Stomach smooth muscle (tissue), 2 donors: ENCODE results near the gene PGM3.

ENCODE experiments used
- H3K27ac ChIP-seq: one replicate; pipeline ENCODE4 v1.7.0; 2013; ENCODE audit warnings: mild to moderate bottlenecking, low read length, inconsistent platforms
- H3K27me3 ChIP-seq, 2 donors: one replicate each; pipeline ENCODE4 v1.7.0; 2013; ENCODE audit warnings: low read length in 2 of 2; ENCODE audit not compliant: insufficient read depth in 2 of 2, control insufficient read depth in 1 of 2
- H3K36me3 ChIP-seq, 2 donors: one replicate each; pipeline ENCODE4 v1.7.0; 2013; ENCODE audit warnings: low read length in 2 of 2; ENCODE audit not compliant: control insufficient read depth in 2 of 2, insufficient read depth in 2 of 2
- H3K4me1 ChIP-seq: one replicate; pipeline ENCODE4 v1.7.0; 2013; ENCODE audit warnings: low read length; ENCODE audit not compliant: control insufficient read depth, insufficient read depth
- H3K4me3 ChIP-seq, 2 donors: one replicate each; pipeline ENCODE4 v1.7.0; 2013; ENCODE audit warnings: low read length in 2 of 2
- H3K9ac ChIP-seq, 2 donors: one replicate each; pipeline ENCODE4 v1.7.0; 2013; ENCODE audit warnings: low read length in 2 of 2, mild to moderate bottlenecking in 1 of 2
- H3K9me3 ChIP-seq, 2 donors: one replicate each; pipeline ENCODE4 v1.7.0; 2013; ENCODE audit warnings: low read length in 2 of 2; ENCODE audit not compliant: control insufficient read depth in 2 of 2
- donor health status: healthy.
- donor health status: Pancreatic carcinoma.

PGM3 gene

DNA sequence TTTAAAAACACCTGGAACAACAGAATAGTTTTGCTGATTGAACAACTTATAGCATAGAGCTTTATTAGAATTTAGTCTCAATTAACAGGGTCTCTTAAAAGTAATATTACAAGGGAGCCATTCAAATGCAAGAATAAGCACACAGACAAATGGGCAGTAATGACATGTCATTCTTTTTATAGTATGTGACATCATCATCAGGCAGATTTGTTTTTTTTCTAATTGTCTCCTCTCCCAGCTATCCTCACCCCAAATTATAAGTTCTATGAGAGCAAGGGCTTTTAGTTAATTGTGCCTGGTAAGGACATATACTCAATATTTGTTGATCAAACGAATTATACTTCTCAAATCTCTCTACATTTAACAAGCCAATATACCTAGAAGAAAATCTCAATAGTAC is 11.0 kb downstream of the PGM3 start:
- Histone ChIP-seq H3K9me3 (no peaks in the 10 kb centered on the region), H3K27ac (no peak overlapping the region), H3K9ac (no peak overlapping the region), H3K27me3 (no peaks in the 10 kb centered on the region), H3K4me1 (no peaks in the 10 kb centered on the region), H3K4me3 (no peak overlapping the region), H3K36me3 (peaks cover 16 to 40% of the 10 kb centered on the region in 2 donors)

GRCh38 chr6:83180426-83180950 is 12.6 kb downstream of the PGM3 start:
- no peak overlapping the region for H3K4me3 ChIP-seq
- H3K9me3 ChIP-seq, result no peaks in the 10 kb centered on the region
- H3K36me3 ChIP-seq, result peaks cover 11 to 35% of the 10 kb centered on the region in 2 donors
- no peak overlapping the region for H3K9ac ChIP-seq
- H3K27ac ChIP-seq, result no peak overlapping the region
- no peaks in the 10 kb centered on the region for H3K27me3 ChIP-seq
- H3K4me1 ChIP-seq, result no peaks in the 10 kb centered on the region

DNA sequence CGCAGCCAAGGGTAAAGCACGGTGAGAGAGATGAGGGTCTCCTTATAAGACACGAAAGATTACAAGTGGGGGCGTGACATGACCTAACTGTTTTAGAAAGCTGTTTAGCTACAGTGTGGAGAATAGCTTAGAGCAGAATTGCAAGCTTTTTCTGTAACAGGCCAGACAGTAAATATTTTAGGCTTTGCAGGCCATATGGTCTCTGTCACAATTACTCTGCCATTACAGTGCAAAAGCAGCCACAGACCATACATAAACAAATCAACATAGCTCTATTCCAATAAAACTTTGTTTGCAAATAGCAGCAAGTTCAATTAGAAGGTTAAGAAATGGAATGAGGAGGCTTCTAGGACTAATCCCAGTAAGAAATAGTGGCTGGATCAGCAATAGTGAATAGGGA is 16.8 kb downstream of the PGM3 start:
- peaks cover 24 to 36% of the 10 kb centered on the region in 2 donors for H3K36me3 ChIP-seq
- H3K9me3 ChIP-seq, result no peaks in the 10 kb centered on the region
- H3K27me3 ChIP-seq, result no peaks in the 10 kb centered on the region
- peak overlapping the region in 1 of 2 donors; percentile 32 for H3K4me3 ChIP-seq
- no peaks in the 10 kb centered on the region for H3K4me1 ChIP-seq
- H3K27ac ChIP-seq, result peak overlapping the region; percentile 26
- H3K9ac ChIP-seq, result no peak overlapping the region

DNA sequence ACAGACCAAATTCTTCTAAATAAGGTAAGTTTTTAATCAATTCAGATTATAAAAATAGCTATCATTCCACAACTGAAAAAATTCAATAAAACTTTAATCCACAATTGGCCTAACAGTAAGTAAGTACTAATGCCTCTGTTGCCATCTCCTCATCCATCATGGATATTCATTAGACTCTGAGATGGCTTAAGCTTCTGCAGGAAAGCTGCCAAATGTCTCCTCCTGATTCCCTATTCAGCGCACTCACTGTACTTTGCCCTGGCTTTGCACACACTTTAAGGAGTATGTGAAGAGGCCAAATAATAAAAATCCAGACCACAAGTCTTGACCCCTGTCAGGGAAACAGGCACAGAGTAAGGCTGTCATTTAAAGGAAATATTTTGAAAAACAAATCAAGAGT is 23.6 kb downstream of the PGM3 start:
- Histone ChIP-seq H3K9ac (no peak overlapping the region), H3K27me3 (no peaks in the 10 kb centered on the region), H3K4me1 (no peaks in the 10 kb centered on the region), H3K9me3 (no peaks in the 10 kb centered on the region), H3K36me3 (peaks cover 56 to 60% of the 10 kb centered on the region in 2 donors), H3K4me3 (no peak overlapping the region), H3K27ac (no peak overlapping the region)

GRCh38 chr6:83169106-83169505 is 24.0 kb downstream of the PGM3 start:
- H3K4me3 ChIP-seq, result no peak overlapping the region
- H3K27ac ChIP-seq, result no peak overlapping the region
- peaks cover 52 to 58% of the 10 kb centered on the region in 2 donors for H3K36me3 ChIP-seq

GRCh38 chr6:83168556-83168955 is 24.5 kb downstream of the PGM3 start:
- Histone ChIP-seq H3K4me3 (no peak overlapping the region), H3K9ac (no peak overlapping the region), H3K27ac (no peak overlapping the region), H3K4me1 (no peaks in the 10 kb centered on the region), H3K27me3 (no peaks in the 10 kb centered on the region), H3K36me3 (peaks cover 51 to 56% of the 10 kb centered on the region in 2 donors), H3K9me3 (no peaks in the 10 kb centered on the region)

More at GRCh38 chr6:83169106-83169505, 24.0 kb downstream of the PGM3 start:
- H3K9me3 ChIP-seq, result no peaks in the 10 kb centered on the region
- H3K27me3 ChIP-seq, result no peaks in the 10 kb centered on the region
- no peak overlapping the region for H3K9ac ChIP-seq
- no peaks in the 10 kb centered on the region for H3K4me1 ChIP-seq

- no peaks in the 10 kb centered on the region for H3K4me1 ChIP-seq
- no peak overlapping the region for H3K4me3 ChIP-seq
- H3K36me3 ChIP-seq, result peaks cover 51% of the 10 kb centered on the region in 2 donors
- no peaks in the 10 kb centered on the region for H3K9me3 ChIP-seq
- H3K27ac ChIP-seq, result no peak overlapping the region
- no peak overlapping the region for H3K9ac ChIP-seq
- no peaks in the 10 kb centered on the region for H3K27me3 ChIP-seq
Measured at GRCh38 chr6:83167726-83168278, 25.3 kb downstream of the PGM3 start.

DNA sequence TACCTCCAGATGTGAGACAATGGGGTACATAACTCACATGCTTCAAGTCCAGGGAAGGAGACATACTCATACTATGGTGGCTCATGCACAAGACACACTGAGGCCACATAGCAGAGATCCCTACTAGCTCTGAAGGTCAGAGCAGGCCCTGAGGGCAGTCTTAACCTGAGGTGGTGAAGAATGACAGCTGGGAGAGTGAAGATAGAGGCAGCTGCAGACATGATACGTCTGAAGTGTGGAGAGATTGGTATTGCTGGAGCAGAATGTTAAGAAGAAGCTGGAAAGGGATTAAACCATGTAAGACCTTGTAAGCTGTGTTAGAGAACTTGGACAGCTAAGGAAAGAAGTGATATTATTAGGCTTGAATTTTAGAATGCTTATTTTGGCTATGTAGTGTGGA is 32.9 kb downstream of the PGM3 start:
- Histone ChIP-seq H3K4me3 (no peak overlapping the region), H3K9ac (no peak overlapping the region), H3K9me3 (no peaks in the 10 kb centered on the region), H3K27me3 (no peaks in the 10 kb centered on the region), H3K4me1 (no peaks in the 10 kb centered on the region), H3K27ac (no peak overlapping the region), H3K36me3 (peaks cover 24 to 28% of the 10 kb centered on the region in 2 donors)

DNA sequence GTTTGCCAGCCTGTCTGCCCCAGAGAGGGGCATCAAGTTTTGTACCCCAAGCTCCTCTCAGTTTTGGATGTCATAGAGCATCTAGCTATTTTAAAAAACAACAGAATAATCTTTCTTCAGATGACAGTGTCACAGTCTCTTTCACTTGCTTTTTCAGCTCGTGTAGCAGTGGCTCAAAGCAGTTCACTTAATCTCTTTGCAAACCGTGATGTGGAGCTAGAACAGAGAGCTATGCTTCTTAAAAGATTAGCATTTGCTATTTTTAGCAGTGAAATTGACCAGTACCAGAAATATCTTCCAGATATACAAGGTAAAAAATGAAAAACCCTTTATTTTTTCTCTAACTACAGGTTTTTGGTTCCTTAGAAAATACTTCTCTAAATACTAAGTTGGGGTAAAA is 37.3 kb downstream of the PGM3 start:
- H3K4me3 ChIP-seq, result no peak overlapping the region
- no peaks in the 10 kb centered on the region for H3K9me3 ChIP-seq
- H3K36me3 ChIP-seq, result peaks cover 22 to 36% of the 10 kb centered on the region in 2 donors
- H3K4me1 ChIP-seq, result no peaks in the 10 kb centered on the region
- H3K27me3 ChIP-seq, result no peaks in the 10 kb centered on the region
- no peak overlapping the region for H3K27ac ChIP-seq
- no peak overlapping the region for H3K9ac ChIP-seq

- no peak overlapping the region for H3K9ac ChIP-seq
- H3K27me3 ChIP-seq, result no peaks in the 10 kb centered on the region
- H3K9me3 ChIP-seq, result no peaks in the 10 kb centered on the region
- H3K4me3 ChIP-seq, result no peak overlapping the region
- H3K4me1 ChIP-seq, result no peaks in the 10 kb centered on the region
- H3K27ac ChIP-seq, result no peak overlapping the region
- H3K36me3 ChIP-seq, result peaks cover 14 to 22% of the 10 kb centered on the region in 2 donors
Measured at GRCh38 chr6:83153883-83154521, 39.1 kb downstream of the PGM3 start.

- no peak overlapping the region for H3K9ac ChIP-seq
- no peaks in the 10 kb centered on the region for H3K4me1 ChIP-seq
- no peak overlapping the region for H3K4me3 ChIP-seq
- H3K36me3 ChIP-seq, result peaks cover 15 to 22% of the 10 kb centered on the region in 2 donors
- no peaks in the 10 kb centered on the region for H3K27me3 ChIP-seq
- H3K27ac ChIP-seq, result no peak overlapping the region
- H3K9me3 ChIP-seq, result no peaks in the 10 kb centered on the region
Measured at GRCh38 chr6:83152913-83153312, 40.2 kb downstream of the PGM3 start.
